Activated gamma-delta T cell treated with Interleukin-2 at 50 U/mL for 16 hours (primary cell): Measurements from ENCODE around the gene LAIR2.
"Not testable (repeated sequence)": the region's sequence is repeated elsewhere in the genome, so short reads cannot be mapped to it uniquely, and the experiment has no call there.

Experiments used
- DNase-seq: peaks from one replicate; pipeline ENCODE4 v3.0.0-alpha.2; 2020

The LAIR2 gene

GRCh38 chr19:54464630-54465425 is 37.8 kb upstream of the LAIR2 start:
- peak; percentile 56 for DNase-seq

- no peak for DNase-seq
Measured at GRCh38 chr19:54465426-54466109, 37.1 kb upstream of the LAIR2 start.

GRCh38 chr19:54466110-54466480 is 36.5 kb upstream of the LAIR2 start:
- DNase-seq: not testable (repeated sequence)

- no peak for DNase-seq
Measured at GRCh38 chr19:54469496-54469934, 33.1 kb upstream of the LAIR2 start.

DNA sequence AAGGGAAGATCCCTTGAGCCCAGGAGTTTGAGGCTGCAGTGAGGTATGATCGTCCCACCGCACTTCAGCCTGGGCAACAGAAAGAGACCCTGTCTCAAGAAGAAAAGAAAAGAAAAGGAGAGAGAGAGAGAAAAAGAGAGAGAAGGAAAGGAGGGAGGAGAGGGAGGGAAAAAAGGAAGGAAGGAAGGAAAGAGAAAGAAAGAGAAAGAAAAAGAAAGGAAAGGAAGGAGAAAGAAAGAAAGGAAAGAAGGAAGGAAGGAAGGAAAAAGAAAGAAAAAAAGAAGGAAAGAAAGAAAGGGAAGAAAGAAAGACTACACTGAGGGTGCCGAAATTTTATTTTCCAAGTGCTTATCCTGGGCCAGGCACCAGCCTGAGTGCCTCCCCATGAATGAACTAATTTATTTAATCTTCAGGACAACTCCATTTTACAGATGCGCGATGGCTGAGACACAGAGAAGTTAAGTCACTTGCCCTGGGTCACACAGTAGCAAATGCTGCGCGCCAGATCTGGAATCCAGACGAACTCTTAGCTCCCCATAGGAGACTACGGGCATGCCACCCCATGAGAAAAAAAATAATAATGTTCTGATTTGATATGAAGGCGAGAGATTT is 32.2 kb upstream of the LAIR2 start:
- DNase-seq: no peak

DNA sequence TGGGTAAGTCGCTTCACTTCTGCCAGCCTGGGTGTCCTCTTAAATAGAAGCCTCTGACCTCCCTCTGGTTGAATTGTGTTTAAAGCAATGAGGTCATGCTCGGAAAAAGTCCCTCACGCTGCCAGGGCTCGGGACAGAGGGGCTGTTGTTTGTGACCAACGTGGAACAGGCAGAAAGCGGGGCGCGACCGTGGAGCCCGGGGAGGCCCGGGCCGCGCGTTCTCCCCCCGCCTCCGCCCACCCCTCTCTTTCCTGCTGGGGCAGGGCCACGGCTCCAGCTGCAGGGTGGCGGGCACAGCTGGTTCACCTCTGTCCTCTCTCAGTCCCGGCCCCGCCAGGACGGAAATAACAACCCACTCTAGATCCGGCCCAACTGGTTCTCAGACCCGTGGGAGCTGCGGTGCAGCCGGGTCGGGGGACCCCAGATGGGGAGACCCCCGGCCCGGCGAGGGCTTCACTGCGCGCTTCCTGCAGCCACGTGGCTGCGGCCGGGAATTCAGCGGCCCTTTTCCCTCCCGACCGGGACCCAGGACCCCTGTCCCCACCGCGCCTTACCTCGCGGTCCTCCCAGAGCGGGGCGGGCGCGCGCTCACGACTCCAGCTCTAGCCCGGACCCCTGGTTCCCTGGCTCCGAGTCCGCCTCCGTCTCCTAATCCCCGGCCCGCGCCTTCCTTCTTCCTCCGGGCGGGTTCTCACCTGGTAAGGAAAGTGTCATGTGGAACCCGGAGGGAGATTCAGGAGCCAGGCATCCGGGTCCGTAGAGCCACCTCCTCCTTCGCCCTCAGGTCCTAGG is 31.4 kb upstream of the LAIR2 start:
- no peak for DNase-seq

- DNase-seq: no peak
Measured at GRCh38 chr19:54473071-54473891, 29.4 kb upstream of the LAIR2 start, which contains the start of gene CDC42EP5. TSS of gene CDC42EP5 (minus strand) at chr19:54473296. CDS start at chr19:54465547, 7,749 bp downstream.

GRCh38 chr19:54473892-54474372 is 28.7 kb upstream of the LAIR2 start:
- DNase-seq: no peak

DNA sequence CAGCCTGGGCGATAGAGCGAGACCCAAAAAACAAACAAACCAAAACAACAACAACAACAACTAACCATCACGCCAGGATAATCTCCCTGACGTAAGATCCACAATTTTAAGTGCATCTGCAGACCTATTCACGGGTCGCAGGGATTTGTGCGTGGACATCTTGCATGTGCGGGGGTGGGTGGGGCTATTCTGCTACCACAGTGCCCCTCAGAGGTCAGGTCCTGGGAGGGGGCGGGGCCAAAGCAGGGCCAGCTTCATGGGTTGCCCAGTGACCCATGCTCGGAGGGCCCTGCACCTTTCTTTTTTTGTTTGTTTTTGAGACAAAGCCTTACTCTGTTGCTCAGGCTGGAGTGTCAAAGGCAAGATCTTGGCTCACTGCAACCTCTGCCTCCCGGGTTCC is 26.9 kb upstream of the LAIR2 start:
- no peak for DNase-seq

DNA sequence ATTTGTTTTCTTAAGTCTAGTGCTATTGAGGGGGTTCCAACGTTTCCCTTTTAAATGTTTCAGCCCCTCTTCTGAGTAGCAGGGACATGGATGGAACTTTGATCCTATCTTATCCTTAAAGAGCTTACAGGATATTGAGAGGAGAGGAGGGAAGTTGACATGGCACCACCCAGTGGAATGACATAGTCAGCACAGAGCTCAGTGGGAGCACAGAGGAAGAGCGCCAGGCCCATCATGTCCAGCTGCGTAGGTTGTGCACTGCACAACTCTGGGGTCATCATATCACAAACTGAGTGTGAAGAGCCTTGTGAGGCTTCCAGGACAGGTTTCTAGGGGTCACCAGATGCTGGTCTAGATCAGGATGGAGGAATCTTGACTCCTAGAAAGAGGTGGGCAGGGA is 25.0 kb upstream of the LAIR2 start:
- no peak for DNase-seq

- DNase-seq: no peak
Measured at GRCh38 chr19:54478677-54479266, 23.9 kb upstream of the LAIR2 start.

- no peak for DNase-seq
Measured at GRCh38 chr19:54480051-54480450, 22.6 kb upstream of the LAIR2 start.

DNA sequence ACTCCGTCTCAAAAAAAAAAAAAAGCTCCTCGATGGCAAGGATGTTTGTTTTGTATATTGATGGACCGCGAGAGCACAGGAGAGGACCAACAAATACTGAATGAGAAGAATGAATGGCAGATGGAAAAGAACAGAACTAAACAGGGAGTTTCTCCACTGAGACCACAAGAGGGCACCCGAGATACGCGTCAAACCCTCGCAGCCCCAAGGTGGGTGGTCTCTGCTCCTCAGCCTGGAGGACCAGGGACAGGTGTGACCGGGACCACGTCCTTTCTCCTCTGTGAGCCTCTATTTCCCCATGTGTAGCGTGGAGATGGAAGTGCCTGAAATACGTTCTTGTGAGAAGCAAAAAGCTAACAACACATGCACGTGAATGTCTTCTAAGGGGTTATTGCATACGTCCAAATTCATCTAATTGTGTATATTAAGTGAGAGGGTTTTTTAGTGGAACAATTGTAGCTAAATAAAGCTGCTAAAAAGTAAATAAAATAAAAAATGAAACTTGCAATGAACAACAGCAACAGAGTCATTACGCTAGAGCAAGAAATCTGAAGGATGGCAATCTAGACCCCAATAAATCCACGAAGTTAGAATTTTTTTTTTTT is 21.2 kb upstream of the LAIR2 start:
- no peak for DNase-seq

DNA sequence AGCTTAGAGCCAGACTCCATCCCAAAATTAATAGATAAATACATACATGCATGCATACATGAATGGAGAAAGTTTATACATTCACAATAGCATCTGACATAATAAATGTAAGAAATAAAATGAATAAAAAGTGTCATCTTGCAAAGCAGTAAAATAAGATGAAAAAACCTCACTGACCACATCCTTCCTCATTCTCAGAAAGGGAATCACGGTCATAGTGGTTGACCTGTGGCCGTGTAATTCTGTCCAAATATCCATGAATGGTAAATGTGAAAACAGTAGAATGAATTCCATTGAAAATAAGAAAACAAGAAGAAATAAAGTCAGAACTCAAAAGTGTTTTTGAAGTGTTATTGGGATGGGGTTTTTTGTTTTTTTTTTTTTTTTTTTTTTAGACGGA is 19.7 kb upstream of the LAIR2 start:
- no peak for DNase-seq

DNA sequence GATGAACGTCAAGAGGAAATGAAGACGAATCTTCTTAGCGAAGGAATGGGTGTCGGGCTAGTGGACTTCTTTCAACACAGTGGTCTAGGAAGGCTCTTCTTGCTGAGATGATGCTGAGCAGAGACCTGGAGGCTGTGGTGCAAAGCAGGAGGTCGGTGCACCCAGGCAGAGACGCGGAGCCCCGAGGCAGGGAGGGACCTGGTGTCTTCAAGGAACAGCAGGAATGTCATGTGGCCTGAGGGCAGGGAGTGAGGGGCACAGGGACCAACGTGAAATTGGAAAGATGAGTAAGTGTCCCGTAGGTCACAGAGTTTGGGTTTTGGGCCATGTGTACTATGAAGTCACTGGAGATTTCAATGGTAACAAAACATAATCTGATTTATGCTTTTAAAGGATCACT is 18.2 kb upstream of the LAIR2 start:
- no peak for DNase-seq

- DNase-seq: no peak
Measured at GRCh38 chr19:54485851-54486250, 16.8 kb upstream of the LAIR2 start.

GRCh38 chr19:54489341-54489740 is 13.3 kb upstream of the LAIR2 start:
- no peak for DNase-seq

DNA sequence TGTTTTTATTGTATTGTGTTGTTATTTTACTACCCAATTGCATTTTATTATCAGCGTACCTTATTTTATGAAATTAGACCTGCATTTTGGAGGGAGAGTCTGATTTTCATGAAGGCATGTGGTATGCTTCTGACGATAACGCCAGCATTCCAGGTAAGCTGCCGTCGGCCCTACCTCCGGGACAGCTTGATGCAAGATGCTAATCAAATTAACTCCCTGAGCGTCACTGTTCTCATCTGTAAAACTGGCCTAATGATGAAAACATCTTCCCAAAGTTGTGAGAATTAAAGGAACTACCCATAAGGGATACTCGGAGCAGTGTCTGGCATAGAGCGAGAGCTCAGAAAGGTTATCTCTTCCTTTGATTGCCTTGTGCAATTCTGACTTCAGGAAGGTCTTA is 12.9 kb upstream of the LAIR2 start:
- no peak for DNase-seq

DNA sequence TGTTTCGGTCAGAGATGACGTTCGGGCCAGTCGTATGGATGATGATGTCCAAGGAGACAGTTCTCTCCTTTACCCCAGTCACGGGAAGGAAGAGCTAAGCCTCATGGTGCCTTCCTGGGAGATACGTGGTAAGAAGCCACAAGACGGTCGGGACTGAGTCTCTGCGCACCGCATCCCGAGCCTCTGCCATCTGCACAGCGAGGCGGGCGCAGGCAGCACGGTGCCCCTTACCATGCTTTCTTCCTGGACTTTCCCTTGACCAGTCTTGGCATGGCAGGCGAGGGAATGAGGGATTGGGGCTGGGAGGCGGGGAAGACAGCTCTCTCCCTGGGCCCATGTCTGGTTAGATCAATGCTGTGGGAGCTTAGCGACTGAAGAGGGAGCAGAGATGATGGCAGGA is 10.1 kb upstream of the LAIR2 start:
- DNase-seq: no peak

DNA sequence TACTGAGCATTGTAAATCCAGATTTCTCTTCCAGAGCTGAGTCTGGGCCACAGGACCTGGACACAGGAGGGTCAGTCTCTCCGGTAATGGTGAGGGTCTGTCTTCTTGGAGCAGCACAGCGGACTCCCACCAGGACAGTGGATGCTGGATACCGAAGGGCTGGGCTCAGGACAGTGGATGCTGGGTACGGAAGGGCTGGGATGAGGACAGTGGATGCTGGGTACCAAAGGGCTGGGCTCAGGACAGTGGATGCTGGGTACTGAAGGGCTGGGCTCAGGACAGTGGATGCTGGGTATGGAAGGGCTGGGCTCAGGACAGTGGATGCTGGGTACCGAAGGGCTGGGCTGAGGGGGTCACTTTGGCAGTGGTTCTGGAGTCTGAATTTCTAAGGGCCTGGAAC is 9.6 kb upstream of the LAIR2 start:
- DNase-seq: not testable (repeated sequence)

- no peak for DNase-seq
Measured at GRCh38 chr19:54493967-54494585, 8.6 kb upstream of the LAIR2 start.
